ENCODE measurements around the gene BCAN. TPM values are rescaled to one million over a fixed set of nuclear protein-coding genes. Genes with fewer than 3 reads are reported as not detected.

BCAN gene
- total RNA-seq, 6 experiments from 2014 or later: not detected

DNA sequence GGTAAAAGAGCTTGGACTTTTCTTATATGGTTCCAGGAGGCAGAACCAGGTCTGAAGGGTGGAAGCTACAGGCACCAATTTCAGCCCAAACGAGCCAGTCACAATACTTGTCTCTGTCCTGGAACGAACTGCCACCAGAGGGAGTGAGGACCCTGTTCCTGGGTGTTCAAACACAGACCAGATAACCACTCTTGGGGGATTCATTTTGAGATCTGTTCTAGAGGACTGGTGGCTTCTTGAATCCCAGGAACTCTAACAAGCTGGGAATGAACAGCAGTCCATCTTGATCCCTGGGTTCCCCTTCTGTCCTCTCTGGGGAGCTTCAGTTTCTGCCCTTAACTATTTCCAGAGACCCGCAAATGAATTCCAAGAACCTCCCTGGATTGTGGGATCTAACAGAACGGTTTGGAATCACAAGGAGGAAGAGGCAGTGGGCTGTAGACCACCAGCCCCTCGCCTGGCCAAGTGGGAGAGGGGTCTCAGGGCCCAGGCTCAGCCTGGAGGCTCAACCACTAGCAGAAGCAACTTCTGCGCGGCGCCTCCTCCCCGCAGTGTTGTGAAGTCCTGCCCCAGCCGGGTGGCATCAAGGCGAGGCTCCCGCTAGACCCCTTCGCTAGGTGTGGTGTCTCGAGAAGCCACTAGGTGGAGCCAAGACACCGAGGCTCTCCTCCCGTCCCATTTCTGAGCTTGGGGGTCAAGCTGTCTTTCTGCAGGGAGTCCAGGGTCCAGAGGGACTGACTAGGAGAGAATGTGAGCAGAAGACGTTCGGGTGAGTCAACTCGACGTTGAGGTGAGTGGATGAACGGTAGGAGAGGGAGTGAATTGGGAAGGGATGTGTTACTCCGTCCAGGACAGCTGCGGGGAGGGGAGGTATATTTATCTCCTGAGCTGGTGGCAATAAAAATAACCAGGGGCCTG, 47.4 kb downstream of the BCAN start:
- DNase-seq: peak; percentile 80
- TF ChIP-seq, protein P1, sequence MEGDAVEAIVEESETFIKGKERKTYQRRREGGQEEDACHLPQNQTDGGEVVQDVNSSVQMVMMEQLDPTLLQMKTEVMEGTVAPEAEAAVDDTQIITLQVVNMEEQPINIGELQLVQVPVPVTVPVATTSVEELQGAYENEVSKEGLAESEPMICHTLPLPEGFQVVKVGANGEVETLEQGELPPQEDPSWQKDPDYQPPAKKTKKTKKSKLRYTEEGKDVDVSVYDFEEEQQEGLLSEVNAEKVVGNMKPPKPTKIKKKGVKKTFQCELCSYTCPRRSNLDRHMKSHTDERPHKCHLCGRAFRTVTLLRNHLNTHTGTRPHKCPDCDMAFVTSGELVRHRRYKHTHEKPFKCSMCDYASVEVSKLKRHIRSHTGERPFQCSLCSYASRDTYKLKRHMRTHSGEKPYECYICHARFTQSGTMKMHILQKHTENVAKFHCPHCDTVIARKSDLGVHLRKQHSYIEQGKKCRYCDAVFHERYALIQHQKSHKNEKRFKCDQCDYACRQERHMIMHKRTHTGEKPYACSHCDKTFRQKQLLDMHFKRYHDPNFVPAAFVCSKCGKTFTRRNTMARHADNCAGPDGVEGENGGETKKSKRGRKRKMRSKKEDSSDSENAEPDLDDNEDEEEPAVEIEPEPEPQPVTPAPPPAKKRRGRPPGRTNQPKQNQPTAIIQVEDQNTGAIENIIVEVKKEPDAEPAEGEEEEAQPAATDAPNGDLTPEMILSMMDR (IDR thresholded peaks at IDR 0.05): peak; percentile 91
- Mint-ChIP-seq H3K36me3 (ENCODE audit: low read depth) (no peaks in the 10 kb centered on the region), H3K27ac (no peak overlapping the region), H3K9me3 (no peaks in the 10 kb centered on the region), H3K4me3 (peak overlapping the region; percentile 68), H3K27me3 (ENCODE audit: insufficient read depth) (peaks cover 4% of the 10 kb centered on the region; the same call in 1 of the 2 replicates), H3K4me1 (ENCODE audit: low read depth) (peaks cover 58% of the 10 kb centered on the region)

DNA sequence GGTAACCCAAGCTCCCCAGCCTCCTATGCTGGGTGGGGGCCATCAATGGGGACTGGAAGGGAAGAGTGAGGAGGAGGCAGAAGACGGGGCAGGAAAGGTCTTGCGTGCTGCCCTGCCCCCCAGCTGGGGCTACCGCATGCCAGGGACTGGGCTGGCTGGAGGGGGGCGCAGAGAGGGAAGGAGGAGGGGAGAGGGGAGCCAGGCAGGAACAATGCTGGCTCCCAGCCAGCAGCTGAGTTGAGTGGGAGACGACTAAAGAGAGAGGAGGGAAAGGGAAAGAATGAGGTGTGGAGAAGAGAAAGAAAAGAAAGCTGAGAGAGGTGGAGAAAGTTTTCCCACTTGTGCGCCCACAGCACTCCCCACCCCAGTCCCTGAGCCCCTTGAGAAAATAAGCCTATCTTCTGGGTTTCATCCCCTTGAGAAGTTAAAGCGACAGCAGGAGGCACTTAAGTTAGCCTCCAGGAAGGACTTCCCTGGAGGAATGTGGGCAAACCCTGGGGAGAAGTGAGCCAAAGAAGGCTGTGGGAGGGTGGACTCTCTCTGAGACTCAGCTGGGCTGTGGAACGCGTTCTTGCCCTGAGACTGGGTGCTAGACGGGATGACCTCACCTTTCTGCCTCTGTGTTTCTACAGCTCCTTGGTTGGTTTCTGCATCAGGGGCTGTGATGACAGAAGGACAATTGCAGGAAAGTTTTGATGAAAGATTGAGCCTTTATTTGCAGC, 48.2 kb downstream of the BCAN start:
- Mint-ChIP-seq H3K27ac (no peak overlapping the region), H3K9me3 (no peaks in the 10 kb centered on the region), H3K4me3 (peak overlapping the region; percentile 68), H3K36me3 (ENCODE audit: low read depth) (no peaks in the 10 kb centered on the region), H3K4me1 (ENCODE audit: low read depth) (peaks cover 52% of the 10 kb centered on the region), H3K27me3 (ENCODE audit: insufficient read depth) (peaks cover 4% of the 10 kb centered on the region)
- no peak for DNase-seq
- TF ChIP-seq, protein P1 (IDR thresholded peaks at IDR 0.05): no peak

DNA sequence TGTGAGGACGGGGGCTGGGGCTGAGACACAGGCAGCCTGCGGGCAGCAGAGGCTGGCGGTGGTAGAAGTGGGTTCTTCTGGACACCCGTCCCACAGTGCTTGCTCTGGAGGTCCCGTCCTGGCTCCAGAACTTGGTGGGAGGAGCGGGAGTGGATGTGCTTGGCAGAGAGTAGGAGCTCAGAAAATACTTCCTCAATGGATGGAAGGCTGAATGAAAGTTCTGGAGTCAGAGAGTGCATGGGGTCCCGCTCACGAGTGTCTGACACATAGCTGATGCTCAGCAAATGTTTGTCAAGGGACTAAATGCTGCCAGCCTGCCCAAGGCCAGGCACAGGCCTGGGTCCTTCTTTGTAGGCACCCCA, 48.7 kb downstream of the BCAN start:
- DNase-seq: no peak
- Mint-ChIP-seq H3K4me3 (no peak overlapping the region; the same call in 1 of the 2 replicates), H3K27ac (no peak overlapping the region)

DNA sequence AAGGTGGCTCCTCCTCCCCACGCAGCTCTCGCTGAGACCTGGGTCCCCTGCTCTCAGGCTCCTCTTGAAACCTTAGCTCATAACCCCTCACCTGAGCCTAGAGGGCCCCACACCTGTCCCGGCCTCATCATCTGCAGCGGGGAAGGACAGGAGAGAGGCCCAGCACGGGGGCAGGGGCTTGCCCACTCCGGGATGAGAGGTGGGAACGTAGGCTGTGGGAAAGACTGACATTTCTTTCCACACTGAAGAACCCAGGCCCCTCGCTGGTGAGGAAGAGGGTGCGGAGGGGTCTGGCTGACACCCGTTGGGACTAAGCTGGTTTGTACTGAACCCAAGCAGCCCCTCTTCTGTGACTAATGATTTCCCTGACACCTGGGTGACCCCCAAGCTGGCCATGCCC, 49.3 kb downstream of the BCAN start:
- DNase-seq: no peak
- Mint-ChIP-seq H3K27me3 (ENCODE audit: insufficient read depth) (peaks cover 4% of the 10 kb centered on the region), H3K9me3 (no peaks in the 10 kb centered on the region), H3K36me3 (ENCODE audit: low read depth) (no peaks in the 10 kb centered on the region), H3K4me3 (no peak overlapping the region), H3K4me1 (ENCODE audit: low read depth) (peaks cover 52% of the 10 kb centered on the region), H3K27ac (no peak overlapping the region)
- TF ChIP-seq, protein P1 (IDR thresholded peaks at IDR 0.05): no peak

More for the DNA sequence above, 48.7 kb downstream of the BCAN start:
- TF ChIP-seq, protein P1 (IDR thresholded peaks at IDR 0.05): no peak
- H3K27me3 Mint-ChIP-seq (ENCODE audit: insufficient read depth): peaks cover 4% of the 10 kb centered on the region
- H3K36me3 Mint-ChIP-seq (ENCODE audit: low read depth): no peaks in the 10 kb centered on the region
- H3K9me3 Mint-ChIP-seq: no peaks in the 10 kb centered on the region
- peaks cover 52% of the 10 kb centered on the region for H3K4me1 Mint-ChIP-seq (ENCODE audit: low read depth)

DNA sequence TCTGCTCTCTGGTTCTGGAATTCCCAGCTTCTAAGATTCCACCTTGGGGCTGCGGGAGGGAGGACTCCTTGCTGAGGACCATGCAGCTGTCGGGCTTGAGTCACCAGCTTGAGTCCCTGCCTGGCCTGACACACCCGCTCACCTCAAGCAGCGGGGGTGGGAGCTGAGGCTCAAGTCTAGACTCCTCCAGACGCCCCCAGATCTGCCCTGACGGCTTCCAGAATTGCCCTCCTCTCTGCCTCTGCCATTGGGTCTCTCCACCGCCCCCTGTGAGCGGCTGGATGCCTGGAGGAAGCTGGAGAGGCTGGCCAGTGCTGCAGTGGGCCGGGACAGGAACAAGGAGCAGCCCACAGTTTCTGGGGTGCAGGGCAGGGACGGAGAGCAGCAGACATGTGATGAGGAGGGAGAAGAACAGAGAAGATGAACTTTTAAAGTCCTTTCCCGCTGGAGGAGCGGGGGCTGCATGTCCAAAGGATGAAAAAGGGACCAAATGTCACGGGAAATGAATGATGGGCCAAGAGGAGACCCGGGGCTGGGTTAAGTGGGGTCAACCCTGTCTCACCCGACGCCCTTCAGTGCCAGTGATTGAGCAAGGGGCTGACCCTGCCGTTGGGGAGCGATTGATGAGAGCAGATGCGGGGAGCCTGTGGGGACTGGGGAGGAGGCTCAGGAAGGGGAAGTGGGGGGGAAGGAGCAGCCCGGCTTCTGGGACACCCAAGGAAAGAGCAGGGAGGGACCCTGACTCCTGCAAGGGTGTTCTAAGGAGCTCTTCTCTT, 49.9 kb downstream of the BCAN start:
- no peak overlapping the region for H3K27ac Mint-ChIP-seq
- TF ChIP-seq, protein P1 (IDR thresholded peaks at IDR 0.05): peak; percentile 34; the same call in 1 of the 2 replicates
- H3K27me3 Mint-ChIP-seq (ENCODE audit: insufficient read depth): peaks cover 4% of the 10 kb centered on the region
- H3K36me3 Mint-ChIP-seq (ENCODE audit: low read depth): no peaks in the 10 kb centered on the region
- H3K9me3 Mint-ChIP-seq: no peaks in the 10 kb centered on the region
- peaks cover 52% of the 10 kb centered on the region for H3K4me1 Mint-ChIP-seq (ENCODE audit: low read depth)
- no peak for DNase-seq
- H3K4me3 Mint-ChIP-seq: peak overlapping the region; percentile 0; the same call in 1 of the 2 replicates
